ENCODE results near the gene GFOD2. TPM values are rescaled to one million over a fixed set of nuclear protein-coding genes. Genes with fewer than 3 reads are reported as not detected.

Gene GFOD2
- total RNA-seq, 1 donor from 2014 or later, result 31.7 TPM

GRCh38 chr16:67673712-67674580 is 45.2 kb downstream of the GFOD2 start:
- Mint-ChIP-seq H3K36me3 (no peaks in the 10 kb centered on the region), H3K9me3 (no peaks in the 10 kb centered on the region), H3K27ac (peak overlapping the region; percentile 21), H3K4me3 (no peak overlapping the region), H3K4me1 (ENCODE audit: unreplicated experiment) (peaks cover 22% of the 10 kb centered on the region), H3K27me3 (no peaks in the 10 kb centered on the region)
- no peak for TF ChIP-seq CTCF (conservative IDR thresholded peaks at IDR 0.05)
- DNase-seq (ENCODE audit: extremely low spot score, unreplicated experiment), result no peak

GRCh38 chr16:67672739-67673662 is 46.1 kb downstream of the GFOD2 start:
- no peaks in the 10 kb centered on the region for H3K36me3 Mint-ChIP-seq
- H3K27me3 Mint-ChIP-seq, result no peaks in the 10 kb centered on the region
- H3K27ac Mint-ChIP-seq, result peak overlapping the region; percentile 21
- TF ChIP-seq CTCF (conservative IDR thresholded peaks at IDR 0.05), result peak; percentile 75
- H3K4me1 Mint-ChIP-seq (ENCODE audit: unreplicated experiment), result peaks cover 22% of the 10 kb centered on the region
- no peaks in the 10 kb centered on the region for H3K9me3 Mint-ChIP-seq
- no peak overlapping the region for H3K4me3 Mint-ChIP-seq
- DNase-seq (ENCODE audit: extremely low spot score, unreplicated experiment), result no peak

- Mint-ChIP-seq H3K27me3 (no peaks in the 10 kb centered on the region), H3K4me1 (ENCODE audit: unreplicated experiment) (peaks cover 22% of the 10 kb centered on the region), H3K9me3 (no peaks in the 10 kb centered on the region), H3K4me3 (no peak overlapping the region), H3K36me3 (no peaks in the 10 kb centered on the region), H3K27ac (peak overlapping the region; percentile 21)
- DNase-seq (ENCODE audit: extremely low spot score, unreplicated experiment), result no peak
- no peak for TF ChIP-seq CTCF (conservative IDR thresholded peaks at IDR 0.05)
These were observed 46.8 kb downstream of the GFOD2 start for GRCh38 chr16:67672306-67672705.

- peaks cover 19% of the 10 kb centered on the region for H3K4me1 Mint-ChIP-seq (ENCODE audit: unreplicated experiment)
These were observed 49.5 kb downstream of the GFOD2 start for GRCh38 chr16:67669499-67670101.

More at GRCh38 chr16:67669499-67670101, 49.5 kb downstream of the GFOD2 start:
- Mint-ChIP-seq H3K27ac (peak overlapping the region; percentile 46), H3K4me3 (peak overlapping the region; percentile 51), H3K27me3 (no peaks in the 10 kb centered on the region), H3K9me3 (no peaks in the 10 kb centered on the region), H3K36me3 (no peaks in the 10 kb centered on the region)
- no peak for DNase-seq (ENCODE audit: extremely low spot score, unreplicated experiment)
- no peak for TF ChIP-seq CTCF (conservative IDR thresholded peaks at IDR 0.05)

Data from type B pancreatic cell (in vitro differentiated cells).